Middle frontal gyrus (tissue), 1 donor: ENCODE data around the gene ACACB.
"Not testable (repeated sequence)": the region's sequence is repeated elsewhere in the genome, so short reads cannot be mapped to it uniquely, and the experiment has no call there.

Source experiments
- DNase-seq: peaks from one replicate; pipeline ENCODE4 v3.0.0-alpha.2; 2015; ENCODE audit warnings: low spot score; ENCODE audit errors: extremely low spot score

ACACB gene

DNA sequence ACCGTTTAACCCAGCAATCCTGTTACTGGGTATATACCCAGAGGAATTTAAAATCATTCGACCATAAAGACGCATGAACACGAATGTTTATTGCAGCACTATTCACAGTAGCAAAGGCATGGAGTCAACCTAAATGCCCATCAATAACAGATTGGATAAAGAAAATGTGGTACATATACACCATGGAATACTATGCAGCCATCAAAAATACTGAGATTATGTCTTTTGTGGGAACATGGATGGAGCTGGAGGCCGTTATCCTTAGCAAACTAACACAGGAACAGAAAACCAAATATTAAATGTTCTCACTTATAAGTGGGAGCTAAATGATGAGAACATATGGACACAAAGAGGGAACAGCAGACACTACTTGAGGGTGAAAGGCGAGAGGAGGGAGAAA, 56.4 kb downstream of the ACACB start:
- DNase-seq: not testable (repeated sequence)

DNA sequence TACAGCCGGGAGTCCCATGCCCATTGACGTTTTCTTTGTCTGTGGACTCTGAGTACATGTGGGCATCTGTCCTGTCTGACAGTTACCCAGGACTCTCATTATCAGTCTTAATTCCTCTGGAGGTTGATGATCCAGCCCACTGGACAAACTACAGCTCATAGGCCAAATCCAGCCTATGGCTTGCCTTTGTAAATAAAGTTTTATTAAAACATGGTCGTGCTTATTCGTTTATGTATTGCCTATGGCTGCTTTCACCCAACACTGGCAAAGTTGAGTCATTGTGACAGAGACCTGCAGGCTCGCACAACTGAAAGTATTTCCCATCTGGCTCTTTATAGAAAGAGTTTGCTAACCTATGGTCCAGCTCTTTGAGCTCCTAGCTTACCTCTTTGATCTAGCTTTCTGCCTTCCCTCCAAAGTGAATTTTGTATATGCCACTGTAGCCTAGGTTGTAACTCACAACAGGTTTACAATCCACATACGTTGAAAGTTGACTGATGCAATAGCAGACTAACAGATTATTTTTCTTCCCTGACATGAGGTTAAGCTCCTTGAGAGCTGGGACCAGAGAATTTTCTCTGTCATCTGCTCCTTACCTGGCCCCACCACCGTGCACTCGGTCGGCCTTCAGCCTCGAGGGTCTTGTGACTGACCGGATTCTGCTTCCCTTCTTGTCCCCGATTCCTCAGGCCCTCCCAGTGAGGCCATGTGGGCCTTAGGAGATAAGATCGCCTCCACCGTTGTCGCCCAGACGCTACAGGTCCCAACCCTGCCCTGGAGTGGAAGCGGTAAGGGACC, 57.3 kb downstream of the ACACB start:
- no peak for DNase-seq

DNA sequence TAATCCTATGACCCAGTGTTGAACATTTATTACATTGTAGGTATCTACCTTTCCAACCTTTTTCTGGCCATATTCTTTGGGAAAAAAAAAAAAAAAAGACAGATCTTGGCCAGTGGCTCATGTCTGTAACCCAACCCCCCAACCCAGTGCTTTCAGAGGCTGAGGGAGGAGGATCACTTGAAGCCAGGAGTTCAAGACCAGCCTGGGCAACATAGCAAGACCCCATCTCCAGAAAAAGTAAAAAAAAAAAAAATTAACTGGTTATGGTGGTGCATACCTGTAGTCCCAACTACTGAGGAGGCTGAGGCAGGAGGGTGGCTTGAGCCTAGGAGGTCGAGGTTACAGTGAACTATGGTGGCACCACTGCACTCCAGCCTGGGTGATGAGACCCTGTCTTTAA, 58.1 kb downstream of the ACACB start:
- no peak for DNase-seq

DNA sequence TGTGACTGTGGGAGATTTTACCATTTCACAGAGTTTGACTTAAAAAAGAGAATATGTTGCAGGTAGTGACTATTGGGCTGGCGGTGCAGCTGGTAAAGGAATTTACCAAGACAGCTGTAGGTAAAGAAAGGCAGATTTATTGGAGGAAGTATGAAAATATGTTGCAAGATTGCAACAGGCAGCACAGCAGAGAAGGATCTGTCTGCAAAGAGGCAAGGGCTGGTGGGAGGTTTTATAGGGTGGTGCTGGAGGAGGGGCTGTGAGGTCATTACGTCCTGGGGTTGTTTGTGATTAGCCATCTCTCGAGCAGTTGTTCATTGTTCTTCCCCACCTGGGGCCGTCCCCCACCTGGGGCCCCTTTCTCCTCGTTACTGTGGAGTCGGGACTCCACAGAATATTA, 62.1 kb downstream of the ACACB start:
- DNase-seq: no peak

DNA sequence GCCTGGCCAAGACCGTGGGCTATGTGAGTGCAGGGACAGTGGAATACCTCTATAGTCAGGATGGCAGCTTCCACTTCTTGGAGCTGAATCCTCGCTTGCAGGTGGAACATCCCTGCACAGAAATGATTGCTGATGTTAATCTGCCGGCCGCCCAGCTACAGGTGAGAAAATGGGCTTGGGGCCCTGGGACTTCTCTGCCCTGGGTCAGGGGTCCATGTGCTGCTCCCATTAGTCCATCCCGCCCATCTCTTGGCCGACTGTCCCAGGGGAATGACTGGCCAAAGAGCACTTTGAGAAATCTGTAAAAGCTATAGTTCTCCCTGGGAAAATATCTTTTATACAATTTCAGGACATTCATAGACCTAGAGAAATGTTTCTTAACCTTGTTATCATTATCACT, 63.5 kb downstream of the ACACB start:
- DNase-seq: no peak

DNA sequence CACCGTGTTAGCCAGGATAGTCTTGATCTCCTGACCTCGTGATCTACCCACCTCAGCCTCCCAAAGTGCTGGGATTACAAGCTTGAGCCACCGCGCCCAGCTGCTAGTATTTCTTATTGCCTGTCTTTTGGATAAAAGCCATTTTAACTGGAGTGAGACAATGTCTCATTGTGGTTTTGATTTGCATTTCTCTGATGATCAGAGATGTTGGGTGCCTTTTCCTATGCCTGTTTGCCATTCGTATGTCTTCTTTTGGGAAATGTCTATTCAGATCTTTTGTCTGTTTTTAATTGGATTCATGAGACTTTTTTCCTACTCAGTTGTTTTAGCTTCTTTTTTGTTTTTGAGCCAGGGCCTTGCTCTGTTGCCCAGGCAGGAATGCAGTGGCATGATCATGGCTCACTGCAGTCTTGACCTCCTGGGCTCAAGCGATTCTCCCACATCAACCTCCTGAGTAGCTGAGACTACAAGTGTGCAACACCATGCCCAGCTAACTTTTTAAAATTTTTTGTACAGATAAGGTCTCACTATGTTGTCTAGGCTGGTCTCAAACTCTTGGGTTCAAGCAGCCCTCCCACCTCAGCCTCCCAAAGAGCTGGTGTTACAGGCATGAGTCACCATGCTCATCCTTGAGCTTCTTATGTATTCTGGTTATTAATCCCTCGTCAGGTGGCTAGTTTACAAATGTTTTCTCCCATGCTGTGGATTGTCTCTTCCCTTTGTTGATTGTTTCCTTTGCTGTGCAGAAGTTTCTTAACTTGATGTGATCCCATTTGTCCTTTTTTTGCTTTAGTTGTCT, 65.9 kb downstream of the ACACB start:
- no peak for DNase-seq

DNA sequence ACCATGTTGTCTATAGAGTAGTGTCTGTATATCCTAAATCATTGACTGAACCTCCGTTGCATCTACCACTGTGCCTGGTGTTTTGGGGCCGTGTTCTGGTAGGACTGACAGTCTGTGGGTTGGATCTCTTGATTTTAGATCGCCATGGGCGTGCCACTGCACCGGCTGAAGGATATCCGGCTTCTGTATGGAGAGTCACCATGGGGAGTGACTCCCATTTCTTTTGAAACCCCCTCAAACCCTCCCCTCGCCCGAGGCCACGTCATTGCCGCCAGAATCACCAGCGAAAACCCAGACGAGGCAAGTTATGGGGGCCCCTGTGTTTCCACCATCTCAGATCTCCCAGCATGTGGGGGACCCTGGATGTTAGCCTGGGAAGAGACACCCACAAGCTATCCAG, 69.1 kb downstream of the ACACB start:
- DNase-seq: no peak

DNA sequence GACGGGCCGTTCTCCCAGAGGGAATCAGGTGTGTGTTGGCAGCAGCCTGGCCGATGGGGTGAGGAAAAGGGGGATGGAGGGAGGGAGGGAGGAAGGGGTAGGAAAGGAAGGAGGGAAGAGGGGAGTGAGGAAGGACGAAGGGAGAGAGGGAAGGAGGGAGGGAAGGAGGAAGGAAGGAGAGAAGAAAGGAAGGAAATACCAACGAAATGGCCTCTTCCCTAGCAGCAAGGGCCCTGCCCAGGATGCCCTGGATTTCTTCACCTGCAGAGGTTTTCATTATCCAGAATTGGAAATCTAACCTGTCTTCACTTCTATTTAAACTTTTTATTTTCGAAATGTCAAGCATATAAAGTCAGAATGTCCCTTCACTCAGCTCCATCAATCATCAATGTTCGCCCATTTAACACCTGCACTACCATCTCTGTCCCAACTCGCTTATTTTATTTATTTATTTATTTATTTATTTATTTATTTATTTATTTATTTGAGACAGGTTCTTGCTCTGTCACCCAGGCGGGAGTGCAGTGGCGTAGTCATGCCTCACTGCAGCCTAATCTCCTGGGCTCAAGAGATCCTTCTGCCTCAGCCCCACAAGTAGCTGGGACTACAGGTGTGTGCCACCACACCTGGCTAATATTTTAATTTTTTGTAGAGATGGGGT, 70.7 kb downstream of the ACACB start:
- no peak for DNase-seq

DNA sequence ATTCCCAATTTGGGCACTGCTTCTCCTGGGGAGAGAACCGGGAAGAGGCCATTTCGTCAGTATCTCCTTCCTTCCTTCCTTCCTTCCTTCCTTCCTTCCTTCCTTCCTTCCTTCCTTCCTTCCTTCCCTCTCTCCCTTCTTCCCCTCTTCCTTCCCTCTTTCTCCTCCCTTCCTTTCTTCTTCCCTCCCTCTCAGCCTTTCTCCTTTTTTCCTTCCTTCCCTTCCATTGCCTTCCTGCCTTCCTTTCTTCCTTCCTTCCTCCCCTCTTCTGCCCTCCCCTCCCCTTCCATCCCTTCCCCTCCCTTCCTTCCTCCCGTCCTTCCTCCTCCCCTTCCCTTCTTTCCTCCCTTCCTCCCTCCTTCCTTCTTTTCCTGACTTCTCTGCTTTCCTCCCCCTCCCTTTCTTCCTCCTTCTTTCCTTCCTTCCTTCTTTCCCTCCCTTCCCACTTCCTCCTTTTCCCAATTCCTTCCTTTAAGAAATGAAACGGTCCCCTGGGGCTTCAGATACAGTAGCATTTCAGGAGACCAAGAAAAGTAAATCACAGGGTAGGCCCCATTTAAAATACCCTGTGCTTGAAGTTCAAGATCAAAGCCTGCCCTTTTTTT, 71.8 kb downstream of the ACACB start:
- no peak for DNase-seq

DNA sequence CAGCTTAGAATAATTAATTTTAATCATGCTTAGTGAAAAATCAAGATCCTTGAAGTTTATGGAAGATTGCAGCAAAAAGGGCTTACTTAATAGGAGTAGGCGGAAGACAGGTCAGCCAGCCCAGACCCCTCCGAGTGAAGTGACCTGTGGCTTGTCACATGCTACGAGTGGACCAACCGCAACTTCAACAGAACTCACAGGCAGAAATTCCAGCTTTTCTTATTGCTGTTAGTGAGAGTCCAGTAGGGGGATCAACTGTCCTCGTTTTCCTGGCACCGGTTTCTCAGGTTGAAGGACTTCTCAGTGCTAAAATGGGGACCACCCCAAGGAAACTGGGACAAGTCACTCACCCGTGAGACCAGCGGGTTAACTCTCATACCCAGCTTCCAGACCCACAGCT, 72.9 kb downstream of the ACACB start:
- DNase-seq: no peak

DNA sequence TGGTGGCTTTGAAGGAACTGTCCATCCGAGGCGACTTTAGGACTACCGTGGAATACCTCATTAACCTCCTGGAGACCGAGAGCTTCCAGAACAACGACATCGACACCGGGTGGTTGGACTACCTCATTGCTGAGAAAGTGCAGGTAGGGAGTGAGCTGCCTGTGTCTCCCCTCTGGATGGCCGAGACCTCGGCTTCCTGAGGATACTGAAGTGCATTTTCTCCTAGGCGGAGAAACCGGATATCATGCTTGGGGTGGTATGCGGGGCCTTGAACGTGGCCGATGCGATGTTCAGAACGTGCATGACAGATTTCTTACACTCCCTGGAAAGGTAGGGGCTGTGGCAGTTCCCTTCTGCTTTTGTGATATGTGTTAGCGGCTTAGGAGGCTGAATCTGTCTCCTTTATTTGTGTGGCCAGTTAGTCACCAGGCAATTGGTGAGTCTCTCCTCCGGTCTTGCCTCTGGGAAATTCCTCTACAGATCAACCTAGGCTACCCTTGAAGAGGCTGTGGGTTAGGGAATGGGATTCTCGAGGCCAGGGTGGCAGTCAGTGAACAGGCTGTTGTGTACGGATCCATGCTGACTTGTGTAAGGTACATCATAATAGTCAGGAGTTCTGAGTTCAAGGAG, 75.3 kb downstream of the ACACB start:
- DNase-seq: no peak

DNA sequence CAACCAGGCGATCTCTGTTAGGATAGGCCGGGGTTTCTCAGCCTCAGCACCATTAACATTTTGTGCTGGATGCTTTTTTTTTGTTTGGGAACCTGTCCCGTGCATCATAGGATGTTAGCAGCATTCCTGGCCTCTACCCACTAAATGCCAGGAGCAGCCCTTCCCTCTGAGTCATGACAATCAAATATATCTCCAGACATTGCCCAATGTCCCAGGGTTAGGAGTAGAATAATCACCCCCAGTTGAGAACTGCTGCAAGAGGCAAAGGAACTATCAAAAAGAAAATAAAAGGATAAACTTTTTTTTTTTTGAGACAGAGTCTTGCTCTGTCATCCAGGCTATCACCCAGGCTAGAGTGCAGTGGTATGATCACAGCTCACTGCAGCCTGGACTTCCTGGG, 76.0 kb downstream of the ACACB start:
- no peak for DNase-seq

DNA sequence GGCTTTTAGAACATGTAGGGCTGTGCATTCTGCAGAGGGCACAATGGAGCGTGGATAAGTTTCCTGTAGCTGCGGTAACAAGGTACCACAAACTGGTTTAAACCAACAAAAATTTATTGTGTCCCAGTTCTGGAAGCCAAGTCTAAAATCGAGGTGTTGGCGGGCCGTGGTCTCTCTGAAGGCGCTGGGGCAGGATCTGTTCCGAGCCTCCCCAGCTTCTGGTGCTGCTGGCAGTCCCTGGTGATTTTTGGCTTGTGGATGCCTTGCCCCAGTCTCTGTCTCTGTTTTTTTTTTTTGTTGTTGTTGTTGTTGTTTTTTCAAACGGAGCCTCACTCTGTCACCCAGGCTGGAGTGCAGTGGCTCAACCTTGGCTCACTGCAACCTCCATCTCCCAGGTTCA, 77.5 kb downstream of the ACACB start:
- no peak for DNase-seq

DNA sequence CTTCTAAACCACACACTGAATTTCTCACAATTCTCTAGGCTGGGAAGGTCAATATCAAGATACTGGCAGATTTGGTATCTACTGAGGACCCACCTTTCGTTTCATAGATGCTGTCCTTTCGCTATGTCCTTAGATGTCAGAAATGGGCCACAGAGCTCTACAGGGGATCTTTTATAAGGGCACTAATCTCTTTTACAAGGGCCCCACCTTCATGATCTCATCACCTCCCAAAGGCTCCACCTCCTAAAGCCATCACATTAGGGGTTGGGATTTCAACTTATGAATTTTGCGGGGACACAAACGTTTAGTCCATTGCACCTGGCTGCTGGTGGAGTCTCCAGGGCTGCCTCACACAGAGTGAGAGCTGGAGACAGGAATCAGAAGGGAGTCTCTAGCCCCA, 79.9 kb downstream of the ACACB start:
- no peak for DNase-seq

DNA sequence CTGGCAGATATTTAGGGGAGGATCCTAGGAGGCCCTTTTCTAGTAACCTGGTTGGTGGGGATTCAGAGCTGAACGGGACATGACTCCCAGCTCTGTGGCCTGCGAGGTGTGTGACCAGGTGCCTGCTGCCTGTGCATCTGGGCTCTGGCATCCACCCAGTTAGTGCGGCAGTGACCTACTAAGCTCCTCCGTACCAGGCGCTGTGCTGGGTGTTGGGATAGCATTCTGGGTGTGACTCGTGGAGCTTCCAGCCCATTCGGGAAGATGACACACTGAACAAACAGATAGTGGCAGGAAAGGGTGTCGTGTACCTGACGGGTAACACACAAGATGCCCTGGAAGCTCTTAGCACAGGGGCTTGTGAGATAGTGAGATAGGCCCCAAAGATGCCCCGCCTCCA, 80.9 kb downstream of the ACACB start:
- DNase-seq: no peak

DNA sequence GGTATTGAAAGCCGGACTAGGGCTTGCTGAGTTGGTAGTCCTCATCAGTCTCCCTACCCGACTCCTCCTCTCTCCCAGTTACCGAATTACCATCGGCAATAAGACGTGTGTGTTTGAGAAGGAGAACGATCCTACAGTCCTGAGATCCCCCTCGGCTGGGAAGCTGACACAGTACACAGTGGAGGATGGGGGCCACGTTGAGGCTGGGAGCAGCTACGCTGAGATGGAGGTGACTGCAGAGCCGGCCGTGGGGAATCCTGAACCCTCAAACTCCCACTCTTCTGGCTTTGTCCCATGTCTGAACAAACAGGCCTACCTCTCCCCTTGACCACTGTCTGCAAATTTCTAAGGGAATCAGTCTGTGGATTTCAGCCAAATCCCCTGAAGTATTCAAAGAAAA, 82.9 kb downstream of the ACACB start:
- no peak for DNase-seq

DNA sequence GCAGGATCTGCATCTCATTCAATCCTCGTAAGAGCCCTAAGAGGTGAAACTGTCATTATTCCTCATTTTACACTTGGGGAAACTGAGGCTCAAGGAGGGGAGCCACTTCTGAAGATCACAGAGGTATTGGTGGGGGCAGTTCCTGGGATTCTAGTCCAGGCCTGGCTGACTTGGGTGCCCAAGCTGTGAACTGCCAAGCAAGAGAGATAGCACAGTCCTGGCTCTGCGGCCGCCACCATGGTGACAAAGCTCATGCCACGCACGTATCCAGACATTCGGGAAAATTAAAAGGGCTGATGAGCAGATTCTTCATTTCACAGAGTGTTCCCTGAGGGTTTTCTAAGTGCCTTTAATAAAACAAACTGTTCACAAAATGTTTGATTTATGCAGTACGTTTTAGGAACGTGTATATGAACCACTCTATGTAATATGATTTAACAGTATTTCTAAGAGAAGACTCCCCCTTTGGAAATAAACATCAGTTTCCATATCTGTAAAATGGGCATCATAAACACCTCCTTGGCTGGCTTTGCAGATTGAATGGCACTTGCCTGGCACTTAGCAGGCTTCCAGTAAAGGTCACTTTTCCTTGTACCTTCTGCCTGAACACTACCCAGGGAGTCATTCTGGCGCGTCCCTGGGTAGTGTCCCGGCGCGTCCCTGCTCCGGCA, 84.6 kb downstream of the ACACB start:
- no peak for DNase-seq

DNA sequence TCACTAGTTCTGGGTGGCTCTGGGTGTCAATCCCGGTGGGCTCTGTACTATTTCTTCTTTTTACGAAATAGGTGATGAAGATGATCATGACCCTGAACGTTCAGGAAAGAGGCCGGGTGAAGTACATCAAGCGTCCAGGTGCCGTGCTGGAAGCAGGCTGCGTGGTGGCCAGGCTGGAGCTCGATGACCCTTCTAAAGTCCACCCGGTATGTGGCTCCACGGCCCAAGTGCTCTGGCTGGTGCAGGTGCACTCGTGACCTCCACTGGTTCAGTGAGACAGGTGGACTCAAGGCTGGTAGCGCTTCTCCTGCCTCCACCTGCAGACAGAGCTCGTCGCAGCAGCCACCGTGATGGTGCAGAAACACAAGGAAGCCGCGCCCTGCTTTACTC, 85.1 kb downstream of the ACACB start:
- DNase-seq: no peak

DNA sequence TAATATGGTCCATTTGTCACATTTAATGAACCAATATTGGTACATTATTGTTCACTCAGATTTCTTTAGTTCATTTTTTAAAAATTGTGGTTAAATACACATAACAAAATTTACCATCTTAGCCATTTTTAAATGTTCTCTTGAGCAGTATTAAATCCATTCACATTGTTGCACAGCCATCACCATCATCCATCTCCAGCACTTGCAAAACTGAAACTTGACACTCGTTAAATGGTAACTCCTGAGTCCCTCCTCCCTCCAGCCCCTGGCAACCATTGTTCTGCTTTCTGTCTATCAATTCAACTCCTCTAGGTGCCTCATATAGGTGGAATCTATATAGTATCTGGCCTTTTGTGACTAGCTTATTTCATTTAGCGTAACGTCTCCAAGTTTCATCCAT, 86.4 kb downstream of the ACACB start:
- DNase-seq: no peak

DNA sequence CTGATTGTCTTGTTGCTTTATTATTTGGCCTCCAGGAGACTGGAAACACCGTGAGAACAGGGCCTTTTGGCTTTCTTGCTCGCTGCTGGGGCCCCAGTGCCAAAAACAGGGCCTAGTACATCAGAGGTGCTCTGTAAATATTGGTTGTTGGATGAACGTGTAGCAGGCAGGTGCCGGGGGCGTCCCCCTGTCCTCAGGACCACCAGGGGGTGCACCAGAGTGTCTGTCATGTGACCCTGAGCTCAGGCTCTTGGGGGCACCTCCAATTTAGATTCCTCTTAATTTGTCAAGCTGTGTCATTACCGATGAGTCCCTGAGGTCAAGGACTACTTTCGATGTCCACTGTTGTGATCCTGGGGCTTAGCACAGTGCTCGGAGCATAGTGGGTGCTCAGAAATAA, 87.1 kb downstream of the ACACB start:
- DNase-seq: no peak

DNA sequence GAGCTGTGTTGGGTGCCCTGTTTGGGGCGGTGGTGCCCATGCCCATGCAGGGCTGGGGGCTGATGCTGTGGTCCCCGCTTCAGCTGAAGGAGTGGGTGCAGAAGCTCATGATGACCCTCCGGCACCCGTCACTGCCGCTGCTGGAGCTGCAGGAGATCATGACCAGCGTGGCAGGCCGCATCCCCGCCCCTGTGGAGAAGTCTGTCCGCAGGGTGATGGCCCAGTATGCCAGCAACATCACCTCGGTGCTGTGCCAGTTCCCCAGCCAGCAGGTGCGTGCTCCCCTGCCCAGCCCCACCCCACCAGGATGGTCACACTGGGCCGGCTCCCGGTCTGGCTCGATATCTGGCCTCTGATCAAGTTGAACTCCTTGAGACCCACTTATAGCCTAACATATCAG, 92.7 kb downstream of the ACACB start:
- DNase-seq: no peak
